ENCODE data around the gene ARL14EPL.

Gene ARL14EPL

DNA sequence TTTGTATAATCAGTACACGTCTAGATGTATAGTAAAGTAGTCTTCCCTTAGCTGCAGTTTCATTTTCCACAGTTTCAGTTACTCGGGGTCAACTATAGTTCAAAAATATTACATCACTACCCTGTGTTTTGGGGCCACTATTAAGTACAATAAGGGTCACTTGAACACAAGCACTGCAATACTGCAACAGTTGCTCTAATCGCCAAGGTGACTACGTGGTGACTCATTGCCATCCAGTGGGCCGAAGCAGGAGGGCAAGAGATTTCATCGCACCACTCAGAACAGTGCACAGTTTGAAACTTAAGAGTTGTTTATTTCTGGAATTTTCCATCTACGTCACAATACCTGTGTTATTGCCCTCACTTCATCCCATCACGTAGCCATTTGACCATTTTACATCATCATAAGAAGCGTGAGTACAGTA lies at the start of gene ARL14EPL:
Gene ARL14EPL (plus strand): TSS at position 379 of the 424 bp plus-strand sequence. CDS start 18,994 bp downstream, outside the sequence.
- DNase-seq (ENCODE audit: low spot score) = no peak

DNA sequence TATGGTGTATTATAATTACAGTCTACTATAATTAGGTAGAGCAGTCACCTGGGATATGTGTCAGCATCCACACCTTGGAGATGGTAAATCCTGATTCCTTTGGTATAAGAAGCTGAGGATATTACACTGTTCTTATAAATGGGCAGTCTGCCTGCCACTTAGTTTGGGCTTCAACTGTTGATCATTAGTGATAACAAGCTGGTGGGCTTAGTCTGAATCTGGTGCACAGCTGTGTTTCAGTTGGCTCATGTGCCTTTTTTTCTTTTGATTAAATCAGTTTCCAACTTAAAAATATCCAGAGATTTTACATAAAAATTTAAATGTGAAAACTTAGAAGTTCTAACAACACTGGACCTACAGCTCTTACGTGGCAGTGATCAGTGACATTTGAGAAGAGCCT lies 48.8 kb upstream of the ARL14EPL start:
- DNase-seq (ENCODE audit: low spot score) = no peak

DNA sequence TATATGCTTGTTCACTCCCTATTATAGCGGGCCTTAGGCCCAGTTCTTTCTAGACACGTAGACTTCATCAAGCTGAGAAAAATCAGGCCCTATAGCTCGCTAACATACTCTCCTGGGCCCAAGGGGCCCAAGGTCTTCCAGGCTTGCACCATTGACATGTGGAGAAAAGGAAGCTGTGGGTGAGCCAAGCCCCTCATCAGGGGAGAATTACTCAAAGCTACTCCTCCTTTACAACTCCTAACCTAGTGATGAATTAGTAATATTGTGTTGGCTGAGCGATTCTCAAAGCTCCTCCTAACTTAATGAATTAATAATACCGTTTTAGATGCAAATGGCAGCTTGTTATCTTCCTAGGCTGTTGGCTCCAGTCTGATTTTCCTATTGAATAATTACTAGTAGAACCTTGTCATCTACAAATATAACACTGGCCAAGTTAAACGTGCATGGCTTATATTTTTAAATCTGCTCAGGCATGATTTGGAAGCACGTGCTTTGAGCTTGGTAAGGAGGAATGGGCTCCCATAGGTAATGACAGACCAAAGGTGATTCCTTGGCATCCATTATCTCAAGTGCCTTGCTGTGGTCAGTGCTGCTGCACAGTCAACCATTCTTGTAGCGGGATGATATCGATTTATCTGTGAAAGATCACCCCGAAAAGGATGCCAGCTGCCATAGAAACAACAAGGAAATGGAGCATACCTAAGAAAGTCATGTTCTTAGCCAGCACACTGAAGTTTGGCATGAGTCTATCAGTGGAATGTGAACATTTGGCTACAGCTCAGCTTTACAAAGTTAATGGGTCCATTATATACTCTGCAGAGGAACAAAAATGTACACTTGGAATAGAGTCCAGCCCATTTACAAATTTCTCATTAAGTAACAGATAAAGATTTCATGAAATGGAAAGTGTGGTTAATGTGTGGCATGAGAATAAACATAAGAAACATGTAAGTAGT lies 46.2 kb upstream of the ARL14EPL start:
- DNase-seq (ENCODE audit: low spot score) = no peak

DNA sequence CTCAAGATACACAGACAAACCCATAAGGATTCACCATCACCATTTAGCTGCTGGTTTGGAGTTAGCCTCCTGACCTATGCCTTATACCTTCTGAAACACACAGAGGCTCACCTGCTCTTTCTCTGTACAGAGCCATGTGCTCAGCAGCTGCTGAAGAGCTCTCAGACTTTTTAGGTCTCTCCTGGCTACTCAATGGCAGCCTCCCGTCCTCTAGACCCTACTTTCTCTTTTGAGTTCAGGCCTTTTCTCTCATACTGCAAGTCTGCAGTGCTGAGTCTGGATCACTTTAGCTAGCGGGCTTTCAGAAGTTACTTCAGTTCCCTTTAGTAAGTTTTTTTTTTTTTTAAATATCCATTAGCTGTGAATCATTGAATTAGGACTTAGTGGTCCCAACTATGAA lies 44.3 kb upstream of the ARL14EPL start:
- no peak for DNase-seq (ENCODE audit: low spot score)

DNA sequence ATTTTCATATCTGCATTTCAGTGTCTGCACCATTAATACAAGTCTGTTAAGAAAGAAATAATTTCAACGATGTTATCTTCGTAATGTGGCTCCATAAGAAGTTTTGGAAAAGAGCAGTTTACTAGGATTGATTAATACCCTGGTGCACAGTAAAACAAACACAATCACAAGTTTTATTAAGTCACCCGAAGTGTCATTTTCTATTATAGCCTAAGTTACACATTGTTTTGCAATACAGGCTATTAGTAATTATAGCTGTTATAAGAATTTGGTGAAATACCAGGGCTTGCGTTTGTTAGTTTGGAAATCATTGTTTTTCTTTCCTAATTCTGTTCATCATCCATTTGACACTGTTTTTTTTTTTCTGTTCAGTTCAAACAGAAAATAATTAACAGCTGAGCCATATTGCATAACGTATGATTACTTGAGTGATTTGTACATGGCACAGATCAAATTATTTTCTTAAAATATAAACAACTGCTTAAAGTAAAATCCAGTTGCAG lies 39.4 kb upstream of the ARL14EPL start:
- DNase-seq (ENCODE audit: low spot score) = no peak

DNA sequence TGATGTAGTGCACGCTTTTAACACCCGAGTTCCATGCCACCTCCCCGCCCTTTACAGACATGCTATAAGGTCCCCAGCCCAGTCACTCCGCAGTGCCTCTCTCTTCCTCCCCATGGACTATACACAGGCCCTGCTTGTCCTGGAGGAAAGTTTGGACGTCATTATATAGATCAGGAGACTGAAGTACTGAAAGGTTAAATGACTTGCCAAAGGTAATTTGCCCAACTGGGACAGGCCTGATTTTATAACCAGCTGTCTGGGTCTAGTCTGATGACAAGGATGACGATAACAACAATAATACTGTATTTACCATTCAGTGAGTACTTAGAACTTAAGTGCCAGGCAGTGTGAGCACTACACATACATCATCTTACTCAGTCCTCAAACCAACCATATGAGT lies 36.9 kb upstream of the ARL14EPL start:
- no peak for DNase-seq (ENCODE audit: low spot score)

DNA sequence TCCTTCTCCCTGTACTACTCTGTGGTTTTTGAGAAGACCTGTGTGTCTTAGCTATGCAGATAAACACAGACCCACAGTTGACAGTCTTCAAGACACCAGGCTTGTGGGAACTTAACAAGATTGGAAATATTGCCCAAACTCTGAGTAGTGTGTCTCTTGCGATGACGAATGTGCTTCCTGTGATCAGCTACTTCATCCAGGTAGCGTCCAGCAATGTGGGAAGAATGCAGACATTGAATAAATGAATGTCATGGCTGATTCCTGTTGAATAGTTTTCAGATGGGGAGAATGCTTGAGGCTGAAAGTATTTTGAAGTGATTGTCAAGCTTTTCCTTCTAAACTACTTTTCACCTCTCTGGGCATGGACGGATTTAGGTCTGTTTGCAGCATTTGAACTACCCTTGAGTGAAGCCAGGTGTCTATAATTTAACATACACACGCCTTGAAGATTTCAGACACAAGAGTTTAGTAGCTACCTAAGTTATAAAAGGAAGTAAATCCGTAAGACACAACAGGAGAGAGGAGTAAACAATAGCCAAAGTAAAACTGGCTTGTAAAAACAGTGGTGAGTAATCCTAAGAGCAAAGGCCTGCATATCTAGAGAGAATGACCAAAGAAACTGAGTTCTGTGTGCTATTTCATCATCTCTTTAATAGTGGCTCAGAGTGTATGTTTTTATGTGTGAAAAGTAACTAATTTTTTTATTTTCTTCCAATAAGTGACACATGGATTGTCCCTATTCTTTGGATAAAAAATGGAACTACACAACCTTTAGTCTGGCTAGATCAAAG lies 30.0 kb upstream of the ARL14EPL start:
- no peak for DNase-seq (ENCODE audit: low spot score)

DNA sequence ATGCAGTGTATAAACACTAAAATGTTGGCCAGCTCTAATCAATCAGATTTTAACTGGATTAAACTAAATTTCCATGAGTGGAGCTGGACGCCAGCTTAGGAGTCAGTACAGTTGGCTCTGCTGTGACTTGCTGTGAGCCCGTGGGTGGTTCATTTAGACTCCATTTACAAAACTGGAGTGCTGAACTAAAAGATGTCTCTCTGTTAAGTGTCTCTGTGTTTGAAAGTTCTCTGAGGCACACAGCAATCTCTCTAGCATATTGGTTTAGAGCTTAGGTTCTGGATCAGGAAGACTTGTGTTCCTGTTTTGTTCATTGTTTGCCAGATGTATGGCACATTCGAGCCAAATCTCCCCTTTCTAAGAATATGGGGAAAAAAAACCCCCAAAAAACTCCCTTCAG lies 28.0 kb upstream of the ARL14EPL start:
- no peak for DNase-seq (ENCODE audit: low spot score)

DNA sequence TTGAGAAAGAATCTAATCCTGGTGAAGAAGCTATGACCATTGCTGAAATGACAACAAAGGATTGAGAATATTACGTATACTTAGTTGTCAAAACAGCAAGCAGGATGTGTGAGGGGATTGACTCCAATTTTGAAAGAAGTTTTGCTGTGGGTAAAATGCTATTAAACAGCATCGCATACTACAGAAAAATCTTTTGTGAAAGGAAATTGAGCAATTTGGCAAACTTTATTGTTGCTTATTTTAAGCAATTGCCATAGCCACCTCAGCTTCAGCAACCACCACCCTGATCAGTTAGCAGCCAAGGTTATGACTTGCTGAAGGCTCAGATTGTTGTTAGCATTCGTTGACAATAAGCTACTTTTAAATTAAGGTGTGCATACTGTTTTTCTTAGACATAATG lies 22.5 kb upstream of the ARL14EPL start:
- DNase-seq (ENCODE audit: low spot score) = no peak

DNA sequence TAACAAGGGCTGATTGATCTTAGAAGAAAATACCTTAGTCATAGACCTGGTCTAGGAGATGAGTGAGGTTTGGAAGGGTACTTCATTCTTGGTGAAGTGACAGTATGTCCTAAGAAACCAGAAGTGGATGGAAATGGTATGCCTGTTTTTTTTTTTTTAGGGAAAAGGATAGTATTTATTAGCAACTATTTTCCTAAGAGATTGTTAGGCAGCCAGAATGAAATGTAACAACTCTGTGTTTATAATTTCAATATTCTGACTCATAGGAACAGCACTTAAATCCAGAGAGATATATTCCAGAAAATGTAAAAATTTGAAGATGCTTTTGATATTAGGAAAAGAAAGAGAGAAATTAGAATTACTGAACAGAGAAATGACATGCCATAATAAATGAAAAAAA lies 21.2 kb upstream of the ARL14EPL start:
- no peak for DNase-seq (ENCODE audit: low spot score)

DNA sequence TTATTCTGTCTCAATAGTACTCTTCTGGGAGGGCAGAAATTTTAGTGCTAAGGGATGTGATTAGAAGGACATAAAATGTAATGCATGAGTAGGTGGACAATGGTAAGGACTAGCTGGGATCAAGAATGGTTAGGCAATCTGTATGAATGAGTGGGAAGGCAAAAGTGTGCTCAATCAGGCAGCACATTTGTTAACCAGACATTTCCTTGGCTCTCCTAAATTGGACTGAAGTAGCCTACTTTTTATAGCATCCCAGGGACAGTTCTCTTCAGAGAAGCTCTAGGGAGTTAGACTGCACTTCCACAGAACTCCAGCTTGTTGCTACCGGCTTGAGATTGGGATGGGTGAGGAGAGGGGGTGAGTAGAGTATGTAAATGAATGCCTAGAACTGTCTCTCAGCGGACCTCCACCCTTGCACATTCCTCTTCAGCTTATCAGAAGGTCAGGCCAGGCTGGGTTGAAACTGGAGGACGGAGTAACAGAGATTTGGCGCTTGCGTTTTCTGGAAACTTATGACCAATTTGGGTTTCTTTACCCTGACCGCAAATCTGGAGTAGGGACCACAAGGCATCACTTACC lies 19.0 kb upstream of the ARL14EPL start:
- no peak for DNase-seq (ENCODE audit: low spot score)

DNA sequence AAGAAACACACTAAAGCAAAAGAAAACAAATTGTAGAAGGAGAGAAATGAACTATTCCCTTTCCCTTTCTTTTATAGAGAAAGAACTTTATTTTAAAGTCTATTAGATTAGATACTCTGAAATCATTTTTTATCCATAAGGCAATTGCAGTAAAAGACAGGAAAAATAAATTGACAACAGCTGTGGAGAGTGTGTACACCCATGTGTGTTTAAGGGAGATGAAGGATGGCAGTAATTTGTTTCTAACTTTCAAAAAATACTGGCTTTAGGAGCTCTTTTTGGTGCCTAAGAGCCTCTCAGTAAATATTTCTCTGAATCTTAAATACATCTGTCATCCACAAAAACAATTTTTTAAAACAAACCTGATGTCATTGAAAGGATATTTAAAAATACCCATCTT lies 18.3 kb upstream of the ARL14EPL start:
- no peak for DNase-seq (ENCODE audit: low spot score)

DNA sequence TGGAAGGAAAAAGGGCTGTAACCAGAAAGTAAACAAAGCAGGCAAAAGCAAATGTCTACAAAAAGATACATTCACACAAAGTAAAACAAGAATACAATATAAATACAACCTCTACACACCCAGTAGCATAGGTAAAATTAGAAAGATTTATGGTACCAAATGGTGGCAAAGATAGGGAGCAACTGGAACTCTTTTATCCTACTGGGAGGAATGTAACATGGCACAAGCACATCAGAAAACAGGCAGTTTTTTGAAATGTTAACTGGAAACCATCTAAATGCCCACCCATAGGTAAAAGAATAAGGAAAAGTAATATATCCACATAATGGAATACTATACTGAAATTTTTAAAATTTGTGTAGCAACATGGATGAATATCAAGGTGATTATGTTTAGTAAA lies 8.7 kb upstream of the ARL14EPL start:
- no peak for DNase-seq (ENCODE audit: low spot score)

DNA sequence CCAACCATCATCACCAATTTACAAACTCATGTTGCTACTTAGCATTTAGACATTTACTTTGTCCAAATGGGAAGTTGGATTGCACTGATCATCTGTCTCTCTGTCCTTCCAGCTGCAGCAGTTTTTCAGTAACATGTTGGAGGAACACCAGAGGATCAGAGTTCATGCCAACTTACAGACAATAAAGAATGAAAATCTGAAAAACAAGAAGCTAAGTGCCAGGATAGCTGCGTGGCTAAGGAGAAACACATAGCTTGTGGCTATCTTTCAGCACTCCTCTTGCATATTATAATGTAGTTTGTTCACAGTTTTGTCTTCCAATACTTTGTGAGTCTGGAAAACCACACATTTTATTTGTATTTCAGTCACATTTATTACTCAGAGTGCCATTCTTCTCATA lies 6.4 kb upstream of the ARL14EPL start:
- no peak for DNase-seq (ENCODE audit: low spot score)

DNA sequence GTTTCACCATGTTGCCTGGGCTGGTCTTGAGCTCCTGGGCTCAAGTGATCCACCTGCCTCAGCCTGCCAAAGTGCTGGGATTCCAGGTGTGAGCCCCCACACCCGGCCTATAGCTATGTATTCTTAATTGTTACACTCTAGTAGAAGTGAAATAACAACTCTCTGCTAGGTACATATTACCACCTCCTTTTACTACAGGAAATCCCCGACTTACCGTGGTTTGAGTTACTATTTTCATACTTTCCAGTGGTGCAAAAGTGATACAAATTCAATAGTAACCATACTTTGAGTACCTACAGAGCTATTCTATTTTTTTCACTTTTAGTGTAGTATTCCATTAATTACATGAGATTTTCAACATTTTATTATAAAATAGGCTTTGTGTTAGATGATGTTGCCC lies 719 bp downstream of the ARL14EPL start:
- no peak for DNase-seq (ENCODE audit: low spot score)

DNA sequence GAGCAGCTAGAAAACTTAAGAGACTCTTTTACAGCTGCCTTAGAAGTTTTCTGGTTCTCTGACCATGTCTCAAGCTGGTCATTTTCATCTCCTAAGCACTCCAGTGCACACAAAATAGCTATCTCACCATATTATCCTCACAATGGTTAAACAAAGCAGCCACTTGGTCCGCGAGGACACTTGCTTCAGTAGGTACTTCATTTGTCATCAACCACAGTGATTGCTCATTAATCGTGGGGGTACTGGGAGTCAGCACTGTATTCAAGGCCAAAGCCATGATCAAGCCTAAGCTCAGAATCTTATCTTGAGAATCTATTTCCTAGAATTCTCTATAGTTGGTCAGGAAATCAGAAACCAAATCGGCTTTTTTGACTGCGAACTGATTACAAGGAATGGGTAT lies 2.9 kb downstream of the ARL14EPL start:
- DNase-seq (ENCODE audit: low spot score) = no peak

DNA sequence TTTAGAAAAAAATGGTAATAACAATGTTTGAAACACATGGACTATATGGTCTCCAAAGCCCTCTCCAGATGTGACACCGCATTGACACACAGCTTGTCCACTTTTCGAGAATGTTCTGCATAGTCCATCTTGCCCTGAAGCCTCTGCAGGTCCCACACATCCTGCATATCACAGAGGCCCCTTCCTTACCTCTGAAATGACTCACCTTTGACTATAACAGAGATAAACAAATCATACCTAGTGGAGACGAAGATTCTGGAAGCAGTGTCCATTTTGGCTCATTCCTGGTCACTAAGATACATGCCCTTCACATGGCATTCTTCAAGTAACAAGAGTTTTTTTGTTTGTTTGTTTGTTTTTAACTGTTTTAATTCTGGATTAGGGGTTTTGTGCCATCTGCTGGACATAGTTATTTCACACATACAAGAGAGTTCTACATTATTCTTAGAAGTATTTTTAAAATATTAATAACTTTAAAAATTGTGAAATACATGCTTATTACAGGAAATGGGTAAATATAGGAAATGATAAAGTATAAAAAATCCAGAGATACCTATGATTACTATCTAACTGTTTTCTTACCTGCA lies 5.1 kb downstream of the ARL14EPL start:
- DNase-seq (ENCODE audit: low spot score) = no peak

DNA sequence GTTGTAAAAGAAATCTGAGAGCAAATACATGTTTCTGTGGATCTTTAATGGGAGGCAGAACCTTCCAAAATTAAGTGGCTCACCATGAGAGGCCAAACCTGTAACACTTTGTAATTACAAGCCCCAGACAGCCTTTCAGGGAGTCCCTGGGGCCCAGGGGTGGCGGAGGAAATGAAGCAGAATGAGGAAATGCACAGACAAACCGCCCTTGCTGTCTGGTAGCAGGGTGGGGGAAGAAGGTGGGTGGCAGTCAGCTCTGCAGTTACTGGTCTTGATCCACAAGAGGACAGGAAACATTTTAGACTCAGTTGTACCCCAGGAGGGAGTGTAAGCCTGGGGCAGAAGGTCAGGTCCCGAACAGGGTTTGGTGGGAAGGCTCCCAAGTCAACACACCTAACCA lies 6.5 kb downstream of the ARL14EPL start:
- no peak for DNase-seq (ENCODE audit: low spot score)

DNA sequence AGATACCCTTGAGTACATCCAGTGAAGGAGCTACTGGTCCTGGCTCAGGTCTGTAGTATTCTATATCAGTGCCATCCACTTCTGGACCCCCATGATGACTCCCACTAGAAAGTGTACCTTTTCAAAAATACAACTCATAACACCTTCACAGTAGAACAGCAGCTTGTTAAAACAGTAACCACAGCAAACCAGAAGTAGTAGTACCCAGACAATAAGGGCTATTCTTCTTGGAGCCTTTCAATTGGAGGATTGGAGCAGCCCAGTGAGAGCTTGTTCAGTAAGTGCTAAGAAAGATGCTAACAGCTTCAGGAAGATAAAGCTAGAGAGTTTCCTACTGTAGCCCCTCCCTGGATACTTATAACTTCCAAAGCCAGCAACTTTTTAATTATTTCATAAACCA lies 10.1 kb downstream of the ARL14EPL start:
- DNase-seq (ENCODE audit: low spot score) = no peak

DNA sequence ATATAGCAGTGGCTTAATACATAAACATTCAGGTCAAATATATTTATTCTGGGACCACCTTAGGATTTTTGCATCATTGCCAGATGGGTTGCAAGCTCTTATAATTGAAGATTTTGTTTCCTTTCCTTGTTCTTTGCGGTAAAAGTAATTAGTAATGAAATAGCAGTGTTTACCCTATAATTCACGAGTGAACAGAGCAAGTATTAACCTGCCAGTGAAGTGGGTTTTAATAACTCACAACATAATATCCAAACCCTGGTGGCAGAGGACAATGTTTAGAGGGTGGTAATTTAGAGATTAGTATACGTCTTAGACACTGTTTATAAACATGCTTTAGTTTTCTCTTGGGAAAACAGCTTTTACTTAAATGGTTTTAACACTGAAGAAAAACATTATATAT lies 11.8 kb downstream of the ARL14EPL start:
- no peak for DNase-seq (ENCODE audit: low spot score)

DNA sequence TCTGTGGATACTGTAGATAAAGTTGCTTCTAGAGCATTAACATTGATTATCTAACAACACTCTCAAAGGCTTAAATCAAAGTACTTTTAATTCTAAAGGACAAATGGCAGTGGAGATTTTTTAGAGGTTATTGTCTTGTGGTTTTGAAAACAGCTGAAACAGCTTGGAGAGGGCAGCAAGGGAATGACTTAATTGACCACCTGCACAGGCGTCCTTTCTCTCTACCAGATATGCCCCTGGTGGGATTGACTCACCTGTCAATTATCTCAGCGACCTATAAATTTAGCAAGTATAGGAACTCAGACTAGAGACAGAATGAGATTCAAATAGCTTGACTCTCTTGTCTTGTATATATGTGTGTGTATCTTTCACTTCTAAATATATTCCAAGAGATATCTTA lies 13.5 kb downstream of the ARL14EPL start:
- DNase-seq (ENCODE audit: low spot score) = no peak

DNA sequence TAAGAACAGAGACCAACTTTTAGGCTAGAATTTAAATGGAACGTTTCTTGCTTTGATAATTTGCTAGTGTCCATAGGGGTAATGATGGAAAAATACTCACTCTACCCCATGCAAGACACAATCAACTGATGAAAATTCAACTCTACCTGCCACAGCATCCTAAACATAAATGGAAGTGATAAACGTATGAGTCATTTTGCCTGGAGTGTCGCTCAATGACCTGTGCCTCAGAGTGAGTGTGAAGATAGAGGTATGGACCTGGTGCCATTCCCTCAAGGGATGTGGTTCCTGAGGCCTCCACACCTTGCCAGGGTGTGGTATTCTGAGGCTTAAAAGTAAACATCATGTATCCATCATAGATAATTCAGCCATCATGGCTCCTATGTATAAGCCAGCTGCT lies 14.0 kb downstream of the ARL14EPL start:
- DNase-seq (ENCODE audit: low spot score) = no peak
